HepG2 (cell line): Measurements from ENCODE around the gene DIO1. TPM values are rescaled to one million over a fixed set of nuclear protein-coding genes. Genes with fewer than 3 reads are reported as not detected.

ENCODE experiments used
- HNF4G ChIP-seq, 2 experiments: sonication (generic) in 1 of 2; formaldehyde crosslinking in 1 of 2; IDR thresholded peaks; 2 replicates each; pipeline versions ENCODE4 v1.4.0 to v1.6.1; 2011 to 2020; ENCODE audit warnings: borderline replicate concordance in 2 of 2, low read depth in 2 of 2, mild to moderate bottlenecking in 2 of 2, low read length in 1 of 2, missing genetic modification reagents in 1 of 2, moderate library complexity in 1 of 2
- HNRNPL ChIP-seq: fragments of 200-400 bp; formaldehyde crosslinking; IDR thresholded peaks from 2 replicates; pipeline ENCODE4 v1.6.1; 2017; ENCODE audit warnings: mild to moderate bottlenecking, low read depth, low read length
- MZF1 ChIP-seq: sonication (generic); formaldehyde crosslinking; IDR thresholded peaks from 2 replicates; pipeline ENCODE4 v1.8.1; 2023; ENCODE audit warnings: mild to moderate bottlenecking, missing genetic modification reagents, borderline replicate concordance
- NCOA1 ChIP-seq: sonication (generic); formaldehyde crosslinking; IDR thresholded peaks from 2 replicates; pipeline ENCODE4 v1.9.0; 2021; ENCODE audit warnings: missing genetic modification reagents
- SP4 ChIP-seq: sonication (generic); formaldehyde crosslinking; IDR thresholded peaks from 2 replicates; pipeline ENCODE4 v1.8.1; 2023; ENCODE audit warnings: mild to moderate bottlenecking, missing genetic modification reagents
- STAG1 ChIP-seq: sonication (generic); formaldehyde crosslinking; IDR thresholded peaks from 2 replicates; pipeline ENCODE4 v1.4.0; 2020; ENCODE audit warnings: missing genetic modification reagents
- TBL1XR1 ChIP-seq: fragments of 150-350 bp; IDR thresholded peaks from 2 replicates; pipeline ENCODE4 v1.6.1; 2014; ENCODE audit warnings: borderline replicate concordance, low read length; ENCODE audit not compliant: partially characterized antibody
- TFDP2 ChIP-seq: sonication (generic); formaldehyde crosslinking; IDR thresholded peaks from 2 replicates; pipeline ENCODE4 v1.4.0; 2020; ENCODE audit warnings: missing genetic modification reagents
- THYN1 ChIP-seq: sonication (generic); formaldehyde crosslinking; IDR thresholded peaks from 2 replicates; pipeline ENCODE4 v1.8.1; 2023; ENCODE audit warnings: low read depth, mild to moderate bottlenecking, moderate library complexity, missing genetic modification reagents, borderline replicate concordance
- ZBTB40 ChIP-seq, 2 experiments: fragments of 450-650 bp in 1 of 2; sonication (generic) in 1 of 2; formaldehyde crosslinking in 1 of 2; IDR thresholded peaks; 2 replicates each; pipeline versions ENCODE4 v1.6.1 to v1.8.0; 2016 to 2022; ENCODE audit warnings: antibody characterized with exemption in 1 of 2, mild to moderate bottlenecking in 1 of 2, missing genetic modification reagents in 1 of 2
- ZKSCAN1 ChIP-seq: fragments of 150-350 bp; IDR thresholded peaks from 2 replicates; pipeline ENCODE4 v1.6.1; 2014; ENCODE audit warnings: low read length
- ZNF333 ChIP-seq: sonication (generic); formaldehyde crosslinking; IDR thresholded peaks from 2 replicates; pipeline ENCODE4 v1.4.0; 2020; ENCODE audit warnings: mild to moderate bottlenecking, missing genetic modification reagents, borderline replicate concordance
- ZNF33A ChIP-seq: sonication (generic); formaldehyde crosslinking; IDR thresholded peaks from 2 replicates; pipeline ENCODE4 v1.5.1; 2020; ENCODE audit warnings: missing genetic modification reagents, mild to moderate bottlenecking, moderate library complexity, borderline replicate concordance
- ZNF367 ChIP-seq: sonication (generic); formaldehyde crosslinking; IDR thresholded peaks from 2 replicates; pipeline ENCODE4 v1.4.0; 2020; ENCODE audit warnings: missing genetic modification reagents, borderline replicate concordance
- ZNF441 ChIP-seq: sonication (generic); formaldehyde crosslinking; IDR thresholded peaks from 2 replicates; pipeline ENCODE4 v1.7.0; 2021; ENCODE audit warnings: missing genetic modification reagents, borderline replicate concordance
- ZNF569 ChIP-seq: sonication (generic); formaldehyde crosslinking; IDR thresholded peaks from 2 replicates; pipeline ENCODE4 v1.5.0; 2020; ENCODE audit warnings: mild to moderate bottlenecking, missing genetic modification reagents, moderate library complexity, borderline replicate concordance
- ZNF790 ChIP-seq: sonication (generic); formaldehyde crosslinking; IDR thresholded peaks from 2 replicates; pipeline ENCODE4 v1.8.0; 2022; ENCODE audit warnings: missing genetic modification reagents, mild to moderate bottlenecking, borderline replicate concordance
- polyA plus RNA-seq, 8 experiments: library from polyadenylated mRNA; depleted of rRNA in 3 of 8; stranded (reverse) in 7 of 8; unstranded in 1 of 8; fragments of >200 nt; fragmentation: Illumina TruSeq in 4 of 8; extraction: Trizol in 4 of 8; gene quantifications; 2 replicates each; pipeline versions ENCODE4 v1.2.1 to v1.2.3, GENCODE V29; 2011 to 2016; ENCODE audit warnings: low read depth in 4 of 8, missing spikeins in 1 of 8, mixed read lengths in 1 of 8; ENCODE audit not compliant: insufficient read depth in 1 of 8
- total RNA-seq, 5 experiments: library from RNA; depleted of rRNA; stranded (reverse); fragments of >200 nt; fragmentation: Illumina TruSeq; extraction: Trizol; gene quantifications; 2 replicates each; pipeline ENCODE4 v1.2.3, GENCODE V29; 2016; ENCODE audit warnings: low read depth in 1 of 5

The DIO1 gene
- total and polyA plus RNA-seq, 2 of the 13 experiments (the other 11 are each of a cell fraction or from before 2014, with no cell fraction given) = 13.5 to 45.6 TPM

- TF ChIP-seq ZBTB40 (IDR thresholded peaks at IDR 0.05) (no peak), ZBTB40 (CRISPR knock-in tag; IDR thresholded peaks at IDR 0.05) (no peak), HNRNPL (no peak), STAG1 (CRISPR knock-in tag) (no peak), ZNF333 (0 out of 2 replicates have a peak, but pooled peaks have one; percentile 45), ZNF367 (CRISPR knock-in tag) (no peak), SP4 (CRISPR knock-in tag) (peak; percentile 99), ZKSCAN1 (no peak), ZNF569 (CRISPR knock-in tag) (no peak), TFDP2 (CRISPR knock-in tag) (peak; percentile 54; the same call in 1 of the 2 replicates), ZNF441 (CRISPR knock-in tag) (no peak), NCOA1 (CRISPR knock-in tag) (no peak), ZNF790 (CRISPR knock-in tag) (peak; percentile 44; the same call in 1 of the 2 replicates), HNF4G (IDR thresholded peaks at IDR 0.05; ENCODE audit: borderline replicate concordance, low read depth, low read length) (no peak), HNF4G (CRISPR knock-in tag; IDR thresholded peaks at IDR 0.05; ENCODE audit: borderline replicate concordance, low read depth) (no peak), THYN1 (CRISPR knock-in tag) (no peak), TBL1XR1 (no peak), ZNF33A (no peak), MZF1 (CRISPR knock-in tag) (no peak)
Measured at GRCh38 chr1:53889304-53890298, 4.4 kb upstream of the DIO1 start, which contains the start of gene YIPF1 (continued).
